LNCAP (cell line): ENCODE results near the gene TMED5.

Source experiments
- TF ChIP-seq, protein P1 (sequence below): fragments of 450-650 bp; IDR thresholded peaks from 2 replicates; pipeline ENCODE4 v1.5.1; 2017; ENCODE audit warnings: mild to moderate bottlenecking

The TMED5 gene

DNA sequence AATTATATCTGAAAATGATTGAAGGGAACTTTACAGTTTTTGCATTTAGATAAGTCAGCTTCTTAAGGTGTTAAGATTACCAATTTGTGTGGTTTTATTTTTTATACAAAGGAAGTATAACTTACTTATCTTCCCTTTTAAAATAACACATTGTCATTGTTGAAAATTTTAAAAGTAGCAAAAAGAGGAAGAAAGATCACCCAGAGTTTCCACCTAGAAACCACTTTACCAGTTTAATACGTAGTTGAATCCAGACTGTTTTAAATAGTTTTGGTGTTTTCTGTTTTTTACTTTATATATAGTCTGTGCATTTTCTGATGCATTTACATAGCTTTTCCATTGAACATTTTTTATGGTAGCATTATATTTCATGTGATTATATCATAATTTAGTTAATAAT is 6.5 kb upstream of the TMED5 start:
- TF ChIP-seq, protein P1, sequence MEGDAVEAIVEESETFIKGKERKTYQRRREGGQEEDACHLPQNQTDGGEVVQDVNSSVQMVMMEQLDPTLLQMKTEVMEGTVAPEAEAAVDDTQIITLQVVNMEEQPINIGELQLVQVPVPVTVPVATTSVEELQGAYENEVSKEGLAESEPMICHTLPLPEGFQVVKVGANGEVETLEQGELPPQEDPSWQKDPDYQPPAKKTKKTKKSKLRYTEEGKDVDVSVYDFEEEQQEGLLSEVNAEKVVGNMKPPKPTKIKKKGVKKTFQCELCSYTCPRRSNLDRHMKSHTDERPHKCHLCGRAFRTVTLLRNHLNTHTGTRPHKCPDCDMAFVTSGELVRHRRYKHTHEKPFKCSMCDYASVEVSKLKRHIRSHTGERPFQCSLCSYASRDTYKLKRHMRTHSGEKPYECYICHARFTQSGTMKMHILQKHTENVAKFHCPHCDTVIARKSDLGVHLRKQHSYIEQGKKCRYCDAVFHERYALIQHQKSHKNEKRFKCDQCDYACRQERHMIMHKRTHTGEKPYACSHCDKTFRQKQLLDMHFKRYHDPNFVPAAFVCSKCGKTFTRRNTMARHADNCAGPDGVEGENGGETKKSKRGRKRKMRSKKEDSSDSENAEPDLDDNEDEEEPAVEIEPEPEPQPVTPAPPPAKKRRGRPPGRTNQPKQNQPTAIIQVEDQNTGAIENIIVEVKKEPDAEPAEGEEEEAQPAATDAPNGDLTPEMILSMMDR: no peak

DNA sequence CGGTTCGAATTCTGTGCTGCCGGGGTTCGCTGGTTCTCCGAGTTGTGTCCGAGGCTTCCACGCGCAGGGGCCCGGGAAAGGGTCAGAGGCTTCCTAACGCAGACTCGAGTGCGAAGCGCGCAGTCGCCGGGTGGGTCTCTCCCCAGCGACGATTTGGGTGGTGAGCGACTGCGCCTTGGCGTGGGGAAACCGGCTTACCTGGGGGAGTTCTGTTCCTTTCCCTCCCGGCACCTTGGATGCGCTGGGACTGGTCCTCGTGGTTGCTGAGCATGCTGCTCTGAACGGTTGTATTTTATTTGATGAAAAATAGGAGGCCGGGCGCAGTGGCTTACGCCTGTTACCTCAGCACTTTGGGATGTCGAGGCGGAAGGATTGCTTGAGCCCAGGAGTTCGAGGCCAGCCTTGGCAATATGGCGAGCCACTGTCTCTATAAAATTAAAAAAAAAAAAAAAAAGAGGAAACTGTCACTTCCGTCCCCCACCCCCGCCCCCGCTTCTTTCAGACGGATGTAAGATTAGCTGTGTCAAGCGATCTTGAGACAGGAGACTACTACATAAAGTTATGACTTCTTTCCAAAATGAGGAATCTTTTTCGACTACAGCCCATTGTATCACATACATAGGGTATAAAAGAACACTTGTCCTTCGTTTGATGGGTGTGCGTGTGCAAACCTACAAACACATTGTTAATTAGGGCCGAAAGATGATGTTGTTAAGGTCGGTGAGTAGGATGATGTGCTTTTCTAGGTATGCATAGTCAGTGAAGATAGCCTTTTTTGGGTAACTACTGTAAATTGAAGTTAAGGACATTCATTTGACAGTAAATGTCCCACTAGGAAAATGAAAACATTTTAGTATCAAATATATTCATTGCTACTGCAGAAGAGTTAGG is 755 bp upstream of the TMED5 start, which contains the start of gene CCDC18:
Gene CCDC18 (plus strand): TSS at position 2 of the 891 bp plus-strand sequence. CDS start 2,638 bp downstream, outside the sequence.
- TF ChIP-seq, protein P1: no peak

DNA sequence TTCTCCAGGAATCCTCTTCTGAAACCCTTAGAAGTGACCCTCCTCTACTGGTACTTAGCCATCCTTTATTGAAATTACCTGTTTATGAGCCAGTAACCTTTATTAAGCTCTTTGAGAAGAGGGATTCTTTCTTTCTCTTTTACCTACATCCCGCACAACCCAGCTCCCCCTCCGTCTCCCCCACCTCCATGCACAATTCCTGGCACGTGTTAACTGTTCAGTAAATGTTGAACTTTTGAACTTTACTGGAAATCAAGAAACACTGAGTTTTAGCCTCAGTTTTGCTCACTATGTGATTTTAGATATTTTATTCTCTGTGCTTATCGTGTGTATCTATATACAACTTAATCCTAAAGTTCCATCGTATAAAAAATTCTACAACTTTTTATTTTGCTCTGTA is 1.8 kb downstream of the TMED5 start:
- TF ChIP-seq, protein P1: no peak

DNA sequence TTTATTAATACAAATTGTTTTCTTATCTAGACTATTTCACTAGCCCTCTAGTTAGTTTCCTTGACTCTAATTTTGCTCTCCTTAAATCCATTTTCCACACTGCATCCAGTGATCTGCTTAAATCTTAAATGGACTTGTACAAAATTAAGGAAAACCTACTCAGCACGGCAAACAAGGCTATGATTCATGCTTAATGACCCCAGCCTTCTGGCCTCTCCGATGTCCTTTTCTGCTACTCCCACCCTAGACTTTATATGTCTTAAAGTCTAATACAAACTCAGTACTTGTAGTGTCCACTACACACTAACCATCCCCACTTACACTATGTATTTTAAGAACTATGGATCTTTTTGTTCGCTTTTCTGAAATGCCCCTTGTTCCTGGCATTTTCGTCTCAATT is 2.2 kb downstream of the TMED5 start:
- TF ChIP-seq, protein P1: no peak

DNA sequence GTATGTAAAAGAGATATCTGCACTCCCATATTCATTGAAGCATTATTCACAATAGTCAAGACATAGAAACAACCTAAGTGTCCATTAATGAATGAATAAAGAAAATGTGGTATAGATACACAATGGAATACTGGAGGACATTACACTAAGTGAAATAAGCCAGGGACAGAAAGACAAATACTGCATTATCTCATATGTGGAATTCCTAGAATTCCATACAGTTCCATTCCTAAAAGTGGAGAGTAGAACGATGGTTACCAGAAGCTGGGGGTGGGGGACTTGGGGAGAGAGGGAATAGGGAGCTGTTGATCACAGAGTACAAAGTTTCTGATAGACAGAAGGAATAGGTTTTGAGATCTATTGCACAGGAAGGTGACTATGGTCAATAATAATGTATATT is 7.4 kb downstream of the TMED5 start:
- TF ChIP-seq, protein P1: no peak

DNA sequence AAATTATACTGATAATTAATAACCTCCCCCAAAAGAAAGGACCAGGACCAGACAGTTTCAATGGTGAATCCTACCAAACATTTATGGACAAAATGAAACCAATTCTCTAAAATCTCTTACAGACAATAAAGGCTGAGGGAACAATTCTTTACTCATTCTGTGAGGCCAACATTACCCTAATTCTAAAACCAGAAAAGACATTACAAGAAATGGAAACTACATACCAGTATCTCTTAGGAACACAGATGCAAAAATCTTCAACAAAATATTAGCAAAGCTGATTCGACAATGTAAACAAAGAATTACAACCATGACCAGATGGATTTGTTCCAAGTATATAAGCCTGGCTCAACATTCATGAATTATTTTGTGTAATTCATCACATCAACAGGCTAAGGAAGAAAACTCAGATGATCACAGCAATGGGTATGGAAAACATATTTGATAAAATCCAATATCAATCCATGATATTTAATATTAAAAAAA is 8.6 kb downstream of the TMED5 start:
- TF ChIP-seq, protein P1: no peak

DNA sequence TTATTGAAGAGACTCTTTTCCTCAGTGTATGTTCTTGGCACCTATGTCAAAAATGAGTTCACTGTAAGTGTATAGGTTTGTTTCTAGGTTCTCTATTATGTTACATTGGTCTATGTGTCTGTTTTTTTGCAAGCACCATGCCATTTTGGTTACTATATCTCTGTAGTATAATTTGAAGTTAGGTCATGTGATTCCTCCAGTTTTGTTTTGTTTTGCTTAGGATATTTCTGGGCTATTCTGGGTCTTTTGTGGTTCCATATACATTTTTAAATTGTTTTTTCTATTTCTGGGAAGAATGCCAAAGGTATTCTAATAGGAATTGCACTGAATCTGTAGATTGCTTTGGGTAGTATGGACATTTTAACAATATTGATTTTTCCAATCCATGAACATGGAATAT is 13.2 kb downstream of the TMED5 start:
- TF ChIP-seq, protein P1: no peak
